Gastrocnemius medialis (tissue), 4 donors: ENCODE measurements around the gene KCNJ1. TPM values are rescaled to one million over a fixed set of nuclear protein-coding genes. Genes with fewer than 3 reads are reported as not detected.

Source experiments
- ATAC-seq, 2 donors: fragments of 150-250 bp; one replicate each; pipeline ENCODE4 v1.9.1; 2016
- DNase-seq, 2 donors: peaks; one replicate each; pipeline ENCODE4 v3.0.0-alpha.2; 2019
- H3K27ac ChIP-seq, 4 donors: fragments of 200-600 bp; sonication (generic); 1 replicate in 1 of 4; 2 replicates in 3 of 4; pipeline ENCODE4 v1.5.1; 2016 to 2018; ENCODE audit warnings: mild to moderate bottlenecking in 2 of 4, moderate library complexity in 1 of 4
- H3K27me3 ChIP-seq, 3 donors: fragments of 200-600 bp; sonication (generic) in 2 of 3; 1 replicate in 1 of 3; 2 replicates in 2 of 3; pipeline versions ENCODE4 v1.5.1 to v1.6.0; 2016 to 2019; ENCODE audit warnings: mild to moderate bottlenecking in 1 of 3, moderate library complexity in 1 of 3
- H3K36me3 ChIP-seq, 2 donors: fragments of 200-600 bp; sonication (generic) in 1 of 2; one replicate each; pipeline ENCODE4 v1.5.1; 2017 to 2018
- H3K4me1 ChIP-seq, 2 donors: fragments of 200-600 bp; sonication (generic) in 1 of 2; one replicate each; pipeline ENCODE4 v1.5.1; 2016 to 2017; ENCODE audit warnings: mild to moderate bottlenecking in 2 of 2
- H3K4me3 ChIP-seq, 4 donors: fragments of 200-600 bp; sonication (generic) in 3 of 4; 1 replicate in 1 of 4; 2 replicates in 3 of 4; pipeline ENCODE4 v1.5.1; 2016 to 2019; ENCODE audit warnings: mild to moderate bottlenecking in 2 of 4
- H3K9me3 ChIP-seq, 3 donors: fragments of 200-600 bp; sonication (generic) in 2 of 3; 1 replicate in 1 of 3; 2 replicates in 2 of 3; pipeline ENCODE4 v1.5.1; 2016 to 2019
- POLR2A ChIP-seq, 2 donors: fragments of 450-650 bp; IDR thresholded peaks; one replicate each; pipeline ENCODE4 v1.6.1; 2017; ENCODE audit warnings: antibody characterized with exemption in 2 of 2, mild to moderate bottlenecking in 2 of 2, moderate library complexity in 2 of 2
- in situ Hi-C, 4 donors: fragments of 200-750 bp; cut with MboI; loops; one replicate each; pipeline versions ENCODE4 v1.15.0 to v1.8.0; 2017; ENCODE audit warnings: low sequenced_read_pairs in 4 of 4
- intact Hi-C: fragments of 100-400 bp; cut with DNase I; formaldehyde crosslinking; loops from one replicate; pipeline ENCODE4 v1.15.1; 2023; ENCODE audit warnings: low total_unique reads
- total RNA-seq, 4 donors: library from RNA; depleted of rRNA; stranded (reverse); fragments of >200 nt; gene quantifications; one replicate each; pipeline versions ENCODE4 v1.1.0 to v1.2.3, GENCODE V29; 2016
- TF ChIP-seq, protein P1 (sequence below), 5 experiments: fragments of 450-650 bp in 3 of 5; fragments of 200-600 bp in 2 of 5; sonication (generic) in 2 of 5; IDR thresholded peaks in 4 of 5; conservative IDR thresholded peaks in 1 of 5; 1 replicate in 4 of 5; 2 replicates in 1 of 5; pipeline ENCODE4 v1.5.1; 2016 to 2019; ENCODE audit warnings: antibody characterized with exemption in 5 of 5, mild to moderate bottlenecking in 3 of 5, moderate library complexity in 3 of 5

The KCNJ1 gene
- total RNA-seq, 4 donors from 2014 or later = 3.1 TPM; not detected in 3

- no peak overlapping the region for H3K4me3 ChIP-seq
- no peak overlapping the region for H3K27ac ChIP-seq
- no peaks in the 10 kb centered on the region for H3K9me3 ChIP-seq
- no peaks in the 10 kb centered on the region for H3K36me3 ChIP-seq
- H3K4me1 ChIP-seq = peaks cover 0 to 8% of the 10 kb centered on the region in 2 donors
- TF ChIP-seq POLR2A (IDR thresholded peaks at IDR 0.05) = no peak
- TF ChIP-seq, protein P1, sequence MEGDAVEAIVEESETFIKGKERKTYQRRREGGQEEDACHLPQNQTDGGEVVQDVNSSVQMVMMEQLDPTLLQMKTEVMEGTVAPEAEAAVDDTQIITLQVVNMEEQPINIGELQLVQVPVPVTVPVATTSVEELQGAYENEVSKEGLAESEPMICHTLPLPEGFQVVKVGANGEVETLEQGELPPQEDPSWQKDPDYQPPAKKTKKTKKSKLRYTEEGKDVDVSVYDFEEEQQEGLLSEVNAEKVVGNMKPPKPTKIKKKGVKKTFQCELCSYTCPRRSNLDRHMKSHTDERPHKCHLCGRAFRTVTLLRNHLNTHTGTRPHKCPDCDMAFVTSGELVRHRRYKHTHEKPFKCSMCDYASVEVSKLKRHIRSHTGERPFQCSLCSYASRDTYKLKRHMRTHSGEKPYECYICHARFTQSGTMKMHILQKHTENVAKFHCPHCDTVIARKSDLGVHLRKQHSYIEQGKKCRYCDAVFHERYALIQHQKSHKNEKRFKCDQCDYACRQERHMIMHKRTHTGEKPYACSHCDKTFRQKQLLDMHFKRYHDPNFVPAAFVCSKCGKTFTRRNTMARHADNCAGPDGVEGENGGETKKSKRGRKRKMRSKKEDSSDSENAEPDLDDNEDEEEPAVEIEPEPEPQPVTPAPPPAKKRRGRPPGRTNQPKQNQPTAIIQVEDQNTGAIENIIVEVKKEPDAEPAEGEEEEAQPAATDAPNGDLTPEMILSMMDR (IDR thresholded peaks at IDR 0.05 in 4 of 5, conservative IDR thresholded peaks at IDR 0.05 in 1 of 5) = no peak
- DNase-seq (no peak), ATAC-seq (no peak)
- intact Hi-C loops (no loop called here), in situ Hi-C loops (no loop called here)
- H3K27me3 ChIP-seq = peaks cover 0 to 2% (median 0%) of the 10 kb centered on the region in 3 donors
Measured at GRCh38 chr11:128819198-128819597, 47.9 kb downstream of the KCNJ1 start.

DNA sequence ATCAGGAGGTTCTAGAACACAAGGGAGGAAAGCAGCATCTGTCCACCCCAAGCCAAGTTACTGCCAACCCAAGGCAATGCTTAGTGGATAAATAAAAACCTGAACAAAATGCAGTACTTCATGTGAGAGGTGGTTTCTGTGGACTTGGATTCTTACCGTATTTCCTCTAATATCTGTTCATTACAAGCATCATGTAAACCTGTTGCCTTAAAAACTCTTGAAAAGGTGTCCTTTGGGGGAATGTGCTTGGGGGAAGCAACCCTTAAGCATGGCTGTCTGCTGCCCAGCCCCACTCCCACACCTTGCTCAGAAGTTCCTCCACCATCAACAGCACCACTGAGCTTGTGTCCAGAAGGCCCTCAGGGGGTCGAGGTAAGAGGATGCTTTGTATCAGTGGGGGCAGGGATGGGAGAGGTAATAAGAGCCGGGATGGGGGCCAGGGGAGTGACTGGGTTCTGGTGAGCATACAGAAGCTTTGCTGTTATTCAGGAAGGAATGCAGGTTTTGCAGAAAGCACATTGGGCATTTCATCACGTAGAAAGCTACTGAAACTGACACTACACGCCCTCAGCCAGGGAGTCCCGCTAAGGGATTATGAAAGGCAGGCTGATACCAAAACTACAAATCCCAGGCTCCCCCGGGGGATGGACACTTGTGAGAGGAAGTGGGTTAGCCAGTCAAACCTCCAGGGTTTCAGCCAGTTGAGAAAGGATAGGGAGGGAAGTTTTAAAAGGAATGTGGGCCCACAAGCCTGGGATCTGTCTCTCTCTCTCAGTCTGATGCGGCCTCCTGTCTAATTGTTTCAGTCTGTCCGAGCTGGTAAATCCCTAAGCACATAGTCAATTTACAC lies 52.0 kb downstream of the KCNJ1 start:
- peaks cover 0 to 5% of the 10 kb centered on the region in 2 donors for H3K4me1 ChIP-seq
- in situ Hi-C loops = no loop called here
- DNase-seq = peak; percentile 16 to 56
- no peaks in the 10 kb centered on the region for H3K9me3 ChIP-seq
- ATAC-seq = no peak
- H3K27me3 ChIP-seq = no peaks in the 10 kb centered on the region
- TF ChIP-seq POLR2A (IDR thresholded peaks at IDR 0.05) = no peak
- TF ChIP-seq, protein P1 (IDR thresholded peaks at IDR 0.05 in 4 of 5, conservative IDR thresholded peaks at IDR 0.05 in 1 of 5) = no peak
- H3K27ac ChIP-seq = no peak overlapping the region
- no peak overlapping the region for H3K4me3 ChIP-seq
- intact Hi-C loops = no loop called here
- H3K36me3 ChIP-seq = no peaks in the 10 kb centered on the region

GRCh38 chr11:128813729-128814128 lies 53.4 kb downstream of the KCNJ1 start:
- Histone ChIP-seq H3K9me3 (no peaks in the 10 kb centered on the region), H3K27ac (no peak overlapping the region), H3K4me3 (no peak overlapping the region), H3K36me3 (peaks cover 0 to 5% of the 10 kb centered on the region in 2 donors), H3K27me3 (no peaks in the 10 kb centered on the region), H3K4me1 (peaks cover 0 to 5% of the 10 kb centered on the region in 2 donors)
- in situ Hi-C loops = no loop called here
- intact Hi-C loops = no loop called here
- ATAC-seq = no peak
- no peak for DNase-seq
- TF ChIP-seq, protein P1 (IDR thresholded peaks at IDR 0.05 in 4 of 5, conservative IDR thresholded peaks at IDR 0.05 in 1 of 5) = no peak

DNA sequence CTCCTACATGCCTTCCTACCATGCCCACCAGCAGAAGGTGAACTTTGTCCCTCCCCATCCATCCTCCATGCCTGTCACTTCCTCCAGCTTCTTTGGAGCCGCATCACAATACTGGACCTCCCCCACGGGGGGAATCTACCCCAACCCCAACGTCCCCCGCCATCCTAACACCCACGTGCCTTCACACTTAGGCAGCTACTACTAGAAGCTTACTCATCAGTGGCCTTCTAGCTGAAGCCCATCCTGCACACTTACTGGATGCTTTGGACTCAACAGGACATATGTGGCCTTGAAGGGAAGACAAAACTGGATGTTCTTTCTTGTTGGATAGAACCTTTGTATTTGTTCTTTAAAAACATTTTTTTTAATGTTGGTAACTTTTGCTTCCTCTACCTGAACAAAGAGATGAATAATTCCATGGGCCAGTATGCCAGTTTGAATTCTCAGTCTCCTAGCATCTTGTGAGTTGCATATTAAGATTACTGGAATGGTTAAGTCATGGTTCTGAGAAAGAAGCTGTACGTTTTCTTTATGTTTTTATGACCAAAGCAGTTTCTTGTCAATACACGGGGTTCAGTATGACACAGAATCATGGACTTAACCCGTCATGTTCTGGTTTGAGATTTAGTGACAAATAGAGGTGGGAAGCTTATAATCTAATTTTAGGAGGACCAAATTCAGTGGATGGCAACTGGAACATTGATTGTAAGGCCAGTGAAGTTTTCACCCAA lies 56.1 kb downstream of the KCNJ1 start:
- intact Hi-C loops = no loop called here
- DNase-seq (no peak), ATAC-seq (no peak)
- Histone ChIP-seq H3K4me3 (no peak overlapping the region), H3K27me3 (no peaks in the 10 kb centered on the region), H3K4me1 (peaks cover 0 to 5% of the 10 kb centered on the region in 2 donors), H3K36me3 (peaks cover 0 to 5% of the 10 kb centered on the region in 2 donors), H3K9me3 (no peaks in the 10 kb centered on the region), H3K27ac (no peak overlapping the region)
- in situ Hi-C loops = no loop called here
- TF ChIP-seq POLR2A (IDR thresholded peaks at IDR 0.05) = no peak
- TF ChIP-seq, protein P1 (IDR thresholded peaks at IDR 0.05 in 4 of 5, conservative IDR thresholded peaks at IDR 0.05 in 1 of 5) = no peak
